GM12873 (cell line): ENCODE results near the gene FUT7.

ENCODE experiments used
- CTCF ChIP-seq: IDR thresholded peaks from 2 replicates; pipeline ENCODE4 v1.5.1; 2012; ENCODE audit warnings: low read depth, mild to moderate bottlenecking, moderate library complexity, low read length, control low read depth; ENCODE audit not compliant: insufficient read depth; ENCODE audit errors: missing control alignments

The FUT7 gene

DNA sequence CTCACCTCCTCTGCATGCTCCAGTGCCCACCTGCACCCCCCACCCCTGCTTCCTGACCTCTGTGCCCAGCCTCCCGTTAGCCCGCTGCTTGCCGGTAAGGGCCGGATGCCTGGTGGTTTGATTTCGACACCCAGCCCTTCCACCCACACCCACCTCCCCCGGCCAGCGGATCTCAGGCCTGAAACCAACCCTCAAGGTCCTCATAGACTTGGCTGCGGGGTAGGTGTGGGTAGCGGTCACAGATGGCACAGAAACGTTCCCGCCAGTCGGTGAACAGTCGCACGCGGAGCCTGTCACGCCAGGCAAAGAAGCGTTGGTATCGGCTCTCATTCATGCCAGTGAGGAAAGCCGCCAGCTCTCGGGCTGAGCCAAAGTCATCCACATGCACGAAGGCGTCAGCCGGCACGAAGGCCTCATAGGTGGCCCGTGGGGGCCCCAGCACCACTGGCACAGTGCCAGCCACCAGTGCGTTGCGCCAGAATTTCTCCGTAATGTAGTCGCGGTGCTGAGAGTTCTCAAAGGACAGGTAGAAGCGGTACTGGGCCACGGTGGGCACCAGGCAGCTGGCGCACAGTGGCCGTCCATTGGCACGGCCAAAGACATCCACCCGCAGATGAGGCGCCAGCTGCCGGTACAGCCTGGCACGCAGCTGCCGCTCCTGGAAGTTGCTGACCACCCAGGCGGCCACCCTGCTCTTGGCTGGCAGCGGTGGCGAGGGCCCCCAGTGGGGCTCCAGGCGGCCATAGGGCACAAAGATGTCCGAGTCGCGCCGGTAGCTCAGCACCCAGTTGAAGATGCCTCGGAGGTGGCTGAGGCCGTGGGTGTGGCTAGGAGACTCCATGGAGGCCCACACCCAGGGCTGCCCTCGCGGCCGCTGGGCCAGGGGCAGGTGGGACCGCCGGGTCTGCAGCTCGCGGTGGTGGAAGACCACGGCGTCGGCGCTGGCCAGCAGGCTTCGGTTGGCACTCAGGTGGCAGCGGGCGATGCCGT, 1.1 kb downstream of the FUT7 start:
- TF ChIP-seq CTCF = no peak

GRCh38 chr9:137030006-137030405, 1.9 kb downstream of the FUT7 start:
- no peak for TF ChIP-seq CTCF

GRCh38 chr9:137029058-137029936, 2.6 kb downstream of the FUT7 start:
- peak; percentile 95 for TF ChIP-seq CTCF

- TF ChIP-seq CTCF = peak; percentile 73
Measured at GRCh38 chr9:137028263-137029057, 3.4 kb downstream of the FUT7 start.

GRCh38 chr9:137027369-137028262, 4.3 kb downstream of the FUT7 start, which contains the start of gene ABCA2:
Gene ABCA2, minus strand, starts transcription at chr9:137028237. Its CDS starts 97 bp downstream, at chr9:137028140.
- no peak for TF ChIP-seq CTCF

- TF ChIP-seq CTCF = no peak
Measured at GRCh38 chr9:137026828-137027227, 5.1 kb downstream of the FUT7 start.
